ENCODE results near the gene PCGF1. TPM values are rescaled to one million over a fixed set of nuclear protein-coding genes. Genes with fewer than 3 reads are reported as not detected.

The PCGF1 gene
- total RNA-seq, 1 experiment from 2014 or later, result 39.9 TPM

DNA sequence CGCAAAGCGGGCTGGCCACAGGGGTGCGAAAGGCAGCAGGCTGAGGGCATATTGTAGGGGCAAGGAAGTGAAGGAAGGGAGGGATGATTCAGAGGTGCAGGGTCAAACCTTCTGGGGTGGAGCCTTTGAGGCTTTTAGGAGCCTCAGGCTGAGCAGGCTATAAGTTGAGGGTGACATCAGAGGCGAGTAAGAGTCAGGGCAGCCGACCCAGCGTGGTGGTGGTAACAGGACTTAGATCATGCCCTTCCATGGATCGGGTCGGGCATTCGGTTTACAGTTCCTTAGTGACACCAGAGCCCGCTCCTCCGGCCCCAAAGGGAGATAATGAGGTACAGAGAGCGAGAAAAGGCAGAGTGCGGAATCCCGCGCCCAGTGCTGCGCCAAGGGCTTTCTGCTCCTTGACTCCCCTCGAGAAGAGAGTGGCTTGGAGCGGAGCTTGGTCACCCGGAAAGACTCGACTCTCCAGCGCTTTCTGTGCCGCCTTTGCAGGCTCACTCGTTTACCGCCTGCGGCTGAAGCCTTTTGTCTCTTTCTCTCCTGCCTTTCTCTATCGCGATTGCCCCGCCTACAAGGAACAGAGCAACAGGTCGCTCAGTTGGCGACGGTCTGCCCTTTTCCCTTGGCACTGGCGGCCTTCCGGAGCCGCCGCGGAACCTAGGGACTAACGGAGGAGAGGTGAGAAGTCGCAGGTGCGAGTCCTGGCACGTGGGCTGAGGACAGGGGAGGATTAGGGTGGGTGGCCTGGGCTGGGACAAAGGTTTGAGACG is 8.8 kb downstream of the PCGF1 start:
- CTCF ChIA-PET, result no interaction called here
- H3K9me2 ChIP-seq (ENCODE audit: insufficient read depth), result no peaks in the 10 kb centered on the region
- POLR2A ChIA-PET, result no interaction called here
- RAD21 ChIA-PET (ENCODE audit: low non-redundant PET in 1 of 2, low total read pairs in 2 of 2, uncharacterized antibody in 2 of 2, unreplicated experiment in 2 of 2), result no interaction called here
- H4K20me1 ChIP-seq (ENCODE audit: insufficient read depth), result no peaks in the 10 kb centered on the region
- no peaks in the 10 kb centered on the region for H3K36me3 ChIP-seq (ENCODE audit: control insufficient read depth in 1 of 2, insufficient read depth in 2 of 2, low read length in 2 of 2)
- no peak overlapping the region for H2AFZ ChIP-seq (ENCODE audit: low read depth, low read length, poor library complexity, severe bottlenecking)
- peaks cover 12 to 29% of the 10 kb centered on the region in 2 experiments for H3K4me1 ChIP-seq (ENCODE audit: control insufficient read depth in 1 of 2, insufficient read depth in 2 of 2, low read length in 2 of 2)
- no peak overlapping the region for H3K9ac ChIP-seq (ENCODE audit: low read length)
- no peak for ATAC-seq
- BruUV-seq (replicated peaks), result no TSS peak
- no peak overlapping the region for H3K4me3 ChIP-seq (replicated peaks in 1 of 2; ENCODE audit: low read depth in 1 of 2, low read length in 2 of 2)
- H3K27me3 ChIP-seq (ENCODE audit: insufficient read depth, low read length), result no peaks in the 10 kb centered on the region
- no peak for DNase-seq (ENCODE audit: low read depth, low spot score)
- TF ChIP-seq ELF1 (IDR thresholded peaks at IDR 0.05; ENCODE audit: borderline replicate concordance, low read depth) (no peak), ZFX (IDR thresholded peaks at IDR 0.05) (no peak), EGR1 (IDR thresholded peaks at IDR 0.05; ENCODE audit: low read depth) (no peak), RAD21 (IDR thresholded peaks at IDR 0.05; ENCODE audit: low read depth) (no peak), SP1 (IDR thresholded peaks at IDR 0.05; ENCODE audit: low read depth) (no peak), POLR2AphosphoS5 (IDR thresholded peaks at IDR 0.05; ENCODE audit: low read depth, low read length) (no peak), CEBPB (IDR thresholded peaks at IDR 0.05; ENCODE audit: low read depth) (no peak), EZH2phosphoT487 (IDR thresholded peaks at IDR 0.05; ENCODE audit: borderline replicate concordance) (no peak), ZNF274 (IDR thresholded peaks at IDR 0.05; ENCODE audit: low read depth, low read length) (no peak), SIN3A (IDR thresholded peaks at IDR 0.05; ENCODE audit: low read depth) (no peak), EZH2 (IDR thresholded peaks at IDR 0.05) (no peak)
- TF ChIP-seq, protein P1, sequence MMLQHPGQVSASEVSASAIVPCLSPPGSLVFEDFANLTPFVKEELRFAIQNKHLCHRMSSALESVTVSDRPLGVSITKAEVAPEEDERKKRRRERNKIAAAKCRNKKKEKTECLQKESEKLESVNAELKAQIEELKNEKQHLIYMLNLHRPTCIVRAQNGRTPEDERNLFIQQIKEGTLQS (IDR thresholded peaks at IDR 0.05), result no peak
- TF ChIP-seq, protein P2, sequence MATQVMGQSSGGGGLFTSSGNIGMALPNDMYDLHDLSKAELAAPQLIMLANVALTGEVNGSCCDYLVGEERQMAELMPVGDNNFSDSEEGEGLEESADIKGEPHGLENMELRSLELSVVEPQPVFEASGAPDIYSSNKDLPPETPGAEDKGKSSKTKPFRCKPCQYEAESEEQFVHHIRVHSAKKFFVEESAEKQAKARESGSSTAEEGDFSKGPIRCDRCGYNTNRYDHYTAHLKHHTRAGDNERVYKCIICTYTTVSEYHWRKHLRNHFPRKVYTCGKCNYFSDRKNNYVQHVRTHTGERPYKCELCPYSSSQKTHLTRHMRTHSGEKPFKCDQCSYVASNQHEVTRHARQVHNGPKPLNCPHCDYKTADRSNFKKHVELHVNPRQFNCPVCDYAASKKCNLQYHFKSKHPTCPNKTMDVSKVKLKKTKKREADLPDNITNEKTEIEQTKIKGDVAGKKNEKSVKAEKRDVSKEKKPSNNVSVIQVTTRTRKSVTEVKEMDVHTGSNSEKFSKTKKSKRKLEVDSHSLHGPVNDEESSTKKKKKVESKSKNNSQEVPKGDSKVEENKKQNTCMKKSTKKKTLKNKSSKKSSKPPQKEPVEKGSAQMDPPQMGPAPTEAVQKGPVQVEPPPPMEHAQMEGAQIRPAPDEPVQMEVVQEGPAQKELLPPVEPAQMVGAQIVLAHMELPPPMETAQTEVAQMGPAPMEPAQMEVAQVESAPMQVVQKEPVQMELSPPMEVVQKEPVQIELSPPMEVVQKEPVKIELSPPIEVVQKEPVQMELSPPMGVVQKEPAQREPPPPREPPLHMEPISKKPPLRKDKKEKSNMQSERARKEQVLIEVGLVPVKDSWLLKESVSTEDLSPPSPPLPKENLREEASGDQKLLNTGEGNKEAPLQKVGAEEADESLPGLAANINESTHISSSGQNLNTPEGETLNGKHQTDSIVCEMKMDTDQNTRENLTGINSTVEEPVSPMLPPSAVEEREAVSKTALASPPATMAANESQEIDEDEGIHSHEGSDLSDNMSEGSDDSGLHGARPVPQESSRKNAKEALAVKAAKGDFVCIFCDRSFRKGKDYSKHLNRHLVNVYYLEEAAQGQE (IDR thresholded peaks at IDR 0.05; ENCODE audit: low read depth), result no peak
- TF ChIP-seq, protein P3, sequence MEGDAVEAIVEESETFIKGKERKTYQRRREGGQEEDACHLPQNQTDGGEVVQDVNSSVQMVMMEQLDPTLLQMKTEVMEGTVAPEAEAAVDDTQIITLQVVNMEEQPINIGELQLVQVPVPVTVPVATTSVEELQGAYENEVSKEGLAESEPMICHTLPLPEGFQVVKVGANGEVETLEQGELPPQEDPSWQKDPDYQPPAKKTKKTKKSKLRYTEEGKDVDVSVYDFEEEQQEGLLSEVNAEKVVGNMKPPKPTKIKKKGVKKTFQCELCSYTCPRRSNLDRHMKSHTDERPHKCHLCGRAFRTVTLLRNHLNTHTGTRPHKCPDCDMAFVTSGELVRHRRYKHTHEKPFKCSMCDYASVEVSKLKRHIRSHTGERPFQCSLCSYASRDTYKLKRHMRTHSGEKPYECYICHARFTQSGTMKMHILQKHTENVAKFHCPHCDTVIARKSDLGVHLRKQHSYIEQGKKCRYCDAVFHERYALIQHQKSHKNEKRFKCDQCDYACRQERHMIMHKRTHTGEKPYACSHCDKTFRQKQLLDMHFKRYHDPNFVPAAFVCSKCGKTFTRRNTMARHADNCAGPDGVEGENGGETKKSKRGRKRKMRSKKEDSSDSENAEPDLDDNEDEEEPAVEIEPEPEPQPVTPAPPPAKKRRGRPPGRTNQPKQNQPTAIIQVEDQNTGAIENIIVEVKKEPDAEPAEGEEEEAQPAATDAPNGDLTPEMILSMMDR (IDR thresholded peaks at IDR 0.05 in 2 of 3, conservative IDR thresholded peaks at IDR 0.05 in 1 of 3; ENCODE audit: borderline replicate concordance in 1 of 3, insufficient read depth in 1 of 3, low read depth in 2 of 3, low read length in 2 of 3), result no peak
- intact Hi-C loops (cut with micrococcal nuclease), result no loop called here
- H3K27ac ChIP-seq (ENCODE audit: low read depth, low read length), result no peak overlapping the region
- no peaks in the 10 kb centered on the region for H3K9me3 ChIP-seq (ENCODE audit: control insufficient read depth in 1 of 2, insufficient read depth in 1 of 2, low read depth in 1 of 2, low read length in 2 of 2)
- no peak overlapping the region for H3K4me2 ChIP-seq (ENCODE audit: low read length)
- no peaks in the 10 kb centered on the region for H3K79me2 ChIP-seq (ENCODE audit: insufficient read depth, low read length)
